ENCODE measurements around the gene OLA1.
"Not testable (repeated sequence)": the region's sequence is repeated elsewhere in the genome, so short reads cannot be mapped to it uniquely, and the experiment has no call there.

The OLA1 gene

DNA sequence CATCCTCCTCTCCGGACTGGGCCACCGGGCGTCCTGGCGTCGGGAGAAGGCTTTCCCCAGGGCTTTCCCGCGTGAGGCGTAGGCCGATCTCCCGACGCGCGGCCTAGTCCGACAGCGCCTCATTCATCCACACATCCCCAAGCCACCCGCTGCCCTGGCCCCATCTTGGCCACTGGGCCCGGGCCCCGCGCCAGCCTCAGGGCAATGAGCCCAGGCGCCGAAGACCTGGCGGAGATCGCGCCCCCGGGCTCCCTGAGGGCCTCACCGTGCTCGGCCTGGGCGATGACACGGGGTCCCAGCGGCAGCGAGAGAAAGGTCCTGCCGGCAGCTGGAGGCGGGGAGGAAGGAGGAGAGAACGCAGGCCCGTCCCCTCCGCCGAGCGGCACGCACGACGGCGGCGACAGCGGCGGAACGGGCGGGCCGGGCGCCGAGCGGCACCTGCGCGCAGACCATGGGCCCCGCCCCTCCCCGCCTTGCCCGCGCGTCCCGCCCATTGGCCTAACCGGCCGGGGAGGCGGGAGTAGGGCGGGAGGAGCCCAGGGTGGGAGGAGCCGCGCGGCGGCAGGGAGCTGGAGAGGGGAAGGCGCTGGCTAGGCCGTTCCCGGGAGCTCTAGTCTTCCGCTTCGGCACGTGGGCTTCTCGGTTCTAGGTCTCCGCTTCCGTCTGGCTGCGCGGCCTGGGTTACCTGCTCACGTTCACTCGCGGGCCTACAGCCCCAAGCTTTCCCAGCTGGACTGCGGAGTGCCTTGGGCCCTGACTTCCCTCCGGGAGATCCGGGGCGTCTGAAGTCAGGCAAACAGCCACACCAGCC, at the start of gene OLA1:
Gene OLA1, minus strand, starts transcription at position 346 of the 811 bp plus-strand sequence. CDS start 1,717 bp downstream, outside the sequence.
- peak; percentile 48 to 95 (median 88) for DNase-seq

DNA sequence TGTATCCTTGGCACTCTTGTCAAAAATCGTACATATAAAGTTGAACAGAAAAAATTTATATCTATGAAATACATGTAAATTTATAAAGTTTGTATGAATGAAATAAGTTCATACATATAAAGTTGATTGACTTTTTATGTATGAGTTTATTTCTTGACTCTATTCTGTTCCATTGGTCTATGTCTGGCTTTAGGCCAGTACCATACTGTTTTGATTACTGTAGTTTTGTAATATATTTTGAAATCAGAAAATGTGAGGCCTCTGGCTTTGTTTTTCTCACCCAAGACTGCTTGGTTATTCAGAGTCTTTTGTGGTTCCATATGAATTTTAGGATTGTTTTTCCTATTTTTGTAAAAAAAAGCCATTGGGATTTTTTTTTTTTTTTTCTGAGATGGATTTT, 44.6 kb upstream of the OLA1 start:
- DNase-seq: no peak

GRCh38 chr2:174286172-174286571, 37.8 kb upstream of the OLA1 start:
- DNase-seq: no peak

GRCh38 chr2:174282441-174282840, 34.1 kb upstream of the OLA1 start:
- DNase-seq: no peak

- DNase-seq: no peak
These were observed 33.4 kb upstream of the OLA1 start for GRCh38 chr2:174281736-174282135.

DNA sequence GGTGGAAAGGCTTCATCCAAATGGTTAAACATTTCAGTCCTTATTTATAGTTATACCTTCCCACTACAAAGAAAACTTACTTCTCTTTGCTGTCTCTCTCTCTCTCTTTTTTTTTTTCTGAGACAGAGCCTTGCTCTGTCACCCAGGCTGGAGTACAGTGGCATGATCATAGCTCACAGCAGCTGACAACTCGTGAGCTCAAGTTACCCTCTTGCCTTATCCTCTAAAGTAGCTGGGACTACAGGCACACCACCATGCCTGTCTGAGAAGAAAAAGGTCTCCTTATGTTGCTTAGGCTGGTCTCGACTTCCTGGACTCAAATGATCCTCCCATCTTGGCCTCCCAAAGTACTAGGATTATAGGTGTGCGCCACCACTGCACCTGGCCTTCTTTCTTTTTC, 32.3 kb upstream of the OLA1 start:
- DNase-seq: no peak

DNA sequence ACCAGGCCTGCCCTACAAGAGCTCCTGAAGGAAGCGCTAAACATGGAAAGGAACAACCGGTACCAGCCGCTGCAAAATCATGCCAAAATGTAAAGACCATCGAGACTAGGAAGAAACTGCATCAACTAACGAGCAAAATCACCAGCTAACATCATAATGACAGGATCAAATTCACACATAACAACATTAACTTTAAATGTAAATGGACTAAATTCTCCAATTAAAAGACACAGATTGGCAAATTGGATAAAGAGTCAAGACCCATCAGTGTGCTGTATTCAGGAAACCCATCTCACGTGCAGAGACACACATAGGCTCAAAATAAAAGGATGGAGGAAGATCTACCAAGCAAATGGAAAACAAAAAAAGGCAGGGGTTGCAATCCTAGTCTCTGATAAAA, 21.9 kb upstream of the OLA1 start:
- not testable (repeated sequence) for DNase-seq

- no peak for DNase-seq
These were observed 18.0 kb upstream of the OLA1 start for GRCh38 chr2:174266288-174266687.

- no peak for DNase-seq
These were observed 15.7 kb upstream of the OLA1 start for GRCh38 chr2:174263997-174264396.

DNA sequence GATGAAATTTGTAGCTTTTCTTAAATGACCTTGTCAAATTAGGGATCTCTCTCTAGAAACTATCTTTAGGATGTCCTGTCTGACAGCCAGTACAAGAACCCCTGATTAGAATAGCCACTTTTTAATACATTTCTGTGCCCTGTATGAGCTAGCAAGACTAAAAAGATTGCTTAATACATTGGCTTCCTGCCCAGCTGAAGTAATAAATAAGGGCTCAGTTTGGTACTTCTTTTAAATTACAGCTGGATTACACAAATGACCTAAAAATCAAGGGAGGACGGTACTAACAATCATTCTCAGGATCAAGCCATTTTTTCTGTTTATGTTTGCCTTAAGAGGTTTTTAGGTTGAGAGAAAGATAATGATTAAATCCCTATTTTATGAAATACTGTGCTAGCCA, 11.6 kb upstream of the OLA1 start:
- no peak for DNase-seq

DNA sequence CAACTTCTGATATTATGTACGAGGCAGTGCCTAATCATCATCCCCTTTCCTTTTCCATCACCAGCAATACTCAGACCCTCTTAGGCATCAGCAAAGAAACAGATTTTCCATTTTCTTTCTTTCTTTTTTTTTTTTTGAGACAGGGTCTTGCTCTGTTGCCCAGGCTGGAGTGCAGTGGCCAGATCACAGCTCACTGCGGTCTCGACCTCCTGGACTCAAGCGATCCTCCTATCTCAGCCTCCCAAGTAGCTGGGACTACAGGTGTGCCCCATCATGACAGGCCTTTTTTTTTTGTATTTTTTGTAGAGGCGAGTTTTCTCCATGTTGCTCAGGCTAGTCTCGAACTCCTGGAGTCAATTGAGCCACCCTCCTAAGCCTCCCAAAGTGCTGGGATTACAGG, 5.9 kb upstream of the OLA1 start:
- DNase-seq: no peak

GRCh38 chr2:174248998-174249592, 763 bp upstream of the OLA1 start:
- no peak for DNase-seq

- peak in 6 of 56 donors; percentile 32 to 58 (median 51) for DNase-seq
These were observed 702 bp downstream of the OLA1 start for GRCh38 chr2:174247474-174248186.

GRCh38 chr2:174246944-174247381, 1.4 kb downstream of the OLA1 start:
- no peak for DNase-seq

- not testable (repeated sequence) for DNase-seq
These were observed 2.7 kb downstream of the OLA1 start for GRCh38 chr2:174245628-174246027.

- no peak for DNase-seq
These were observed 3.3 kb downstream of the OLA1 start for GRCh38 chr2:174245065-174245464.

DNA sequence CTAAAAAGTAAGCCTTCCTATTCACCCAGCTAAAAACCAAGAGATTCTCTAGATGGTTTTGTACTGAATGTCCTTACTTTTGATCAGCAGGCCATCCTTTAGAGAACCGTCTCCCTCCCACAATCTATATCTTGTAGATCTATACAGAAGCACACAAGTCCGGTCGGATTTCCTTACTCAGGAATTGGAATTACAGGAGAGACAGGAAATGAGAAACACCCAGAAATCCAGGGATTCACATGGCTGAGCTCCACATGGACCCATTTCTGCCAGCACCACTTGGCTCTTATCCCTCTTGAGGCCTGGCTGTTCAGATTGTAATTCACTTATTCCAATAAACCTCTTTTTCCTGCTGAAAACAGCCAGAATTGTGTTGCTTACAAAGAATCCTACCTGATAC, 4.5 kb downstream of the OLA1 start:
- DNase-seq: no peak

- no peak for DNase-seq
These were observed 8.2 kb downstream of the OLA1 start for GRCh38 chr2:174240097-174240496.

GRCh38 chr2:174236429-174236828, 11.9 kb downstream of the OLA1 start:
- DNase-seq: no peak

- no peak for DNase-seq
These were observed 12.7 kb downstream of the OLA1 start for GRCh38 chr2:174235680-174236079.

- DNase-seq: no peak
These were observed 14.5 kb downstream of the OLA1 start for GRCh38 chr2:174233771-174234275.

DNA sequence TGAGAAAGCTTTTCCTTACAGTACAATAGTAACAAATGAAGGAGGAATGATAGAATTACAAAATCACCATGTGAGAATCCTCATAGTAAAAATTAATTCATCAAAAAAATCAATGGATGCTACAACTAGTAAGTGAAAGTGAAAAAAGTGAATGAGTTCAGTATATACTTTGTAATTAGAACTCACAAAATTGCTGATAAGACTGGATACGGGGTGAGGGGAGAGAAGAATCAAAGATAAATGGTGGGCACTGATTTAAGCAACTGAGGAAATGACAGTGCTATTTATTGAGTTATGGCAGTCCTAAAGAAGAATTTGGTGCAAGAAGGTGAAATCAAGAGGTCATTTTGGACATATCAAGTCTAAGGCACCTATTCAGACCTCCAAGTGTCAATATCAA, 20.6 kb downstream of the OLA1 start:
- DNase-seq: no peak
